Astrocyte (in vitro differentiated cells and primary cell): ENCODE results near the gene ITPRID1. TPM values are rescaled to one million over a fixed set of nuclear protein-coding genes. Genes with fewer than 3 reads are reported as not detected.

Source experiments
- DNase-seq: peaks from one replicate; pipeline ENCODE4 v3.0.0-alpha.2; 2010; ENCODE audit warnings: low read depth
- FAIRE-seq: peaks from 2 replicates; lab custom pipeline; 2011; peaks lifted over from hg19 to GRCh38; lab: Jason Lieb, UNC
- H2AFZ ChIP-seq: 2 replicates; pipeline ENCODE4 v1.6.0; 2012; ENCODE audit warnings: low read depth, low read length, inconsistent platforms
- H3K27ac ChIP-seq: 2 replicates; pipeline ENCODE4 v1.5.1; 2011; ENCODE audit warnings: low read depth, low read length, inconsistent platforms
- H3K27me3 ChIP-seq: 2 replicates; pipeline ENCODE4 v1.6.0; 2011; ENCODE audit warnings: low read length, inconsistent platforms; ENCODE audit not compliant: insufficient read depth
- H3K36me3 ChIP-seq: 2 replicates; pipeline ENCODE4 v1.5.1; 2011; ENCODE audit warnings: low read length, inconsistent platforms; ENCODE audit not compliant: insufficient read depth
- H3K4me1 ChIP-seq: 2 replicates; pipeline ENCODE4 v1.5.1; 2011; ENCODE audit warnings: low read length, inconsistent platforms; ENCODE audit not compliant: insufficient read depth
- H3K4me2 ChIP-seq: 2 replicates; pipeline ENCODE4 v1.6.0; 2012; ENCODE audit warnings: low read length, inconsistent platforms
- H3K4me3 ChIP-seq: 2 replicates; pipeline ENCODE4 v1.5.1; 2011; ENCODE audit warnings: low read depth, mild to moderate bottlenecking, low read length, inconsistent platforms; ENCODE audit not compliant: insufficient read depth
- H3K79me2 ChIP-seq: 2 replicates; pipeline ENCODE4 v1.6.0; 2012; ENCODE audit warnings: mild to moderate bottlenecking, low read length, inconsistent platforms; ENCODE audit not compliant: insufficient read depth
- H3K9ac ChIP-seq: 2 replicates; pipeline ENCODE4 v1.6.0; 2012; ENCODE audit warnings: mild to moderate bottlenecking, low read length, inconsistent platforms
- H3K9me3 ChIP-seq: 2 replicates; pipeline ENCODE4 v1.5.1; 2012; ENCODE audit warnings: low read depth, mild to moderate bottlenecking, low read length, inconsistent platforms; ENCODE audit not compliant: insufficient read depth
- H4K20me1 ChIP-seq: 2 replicates; pipeline ENCODE4 v1.6.0; 2012; ENCODE audit warnings: low read length, inconsistent platforms; ENCODE audit not compliant: insufficient read depth
- H3K27ac Mint-ChIP-seq: one replicate; pipeline ENCODE4 v1.8.0; 2021; ENCODE audit warnings: mild to moderate bottlenecking, mixed read lengths; ENCODE audit not compliant: unreplicated experiment
- H3K27me3 Mint-ChIP-seq: one replicate; pipeline ENCODE4 v1.8.0; 2021; ENCODE audit warnings: low read depth, mixed read lengths; ENCODE audit not compliant: unreplicated experiment
- H3K36me3 Mint-ChIP-seq: one replicate; pipeline ENCODE4 v1.8.0; 2021; ENCODE audit warnings: low read depth, mixed read lengths; ENCODE audit not compliant: unreplicated experiment
- H3K4me1 Mint-ChIP-seq: one replicate; pipeline ENCODE4 v1.8.0; 2021; ENCODE audit warnings: low read depth, mixed read lengths; ENCODE audit not compliant: unreplicated experiment
- H3K4me3 Mint-ChIP-seq: one replicate; pipeline ENCODE4 v1.8.0; 2021; ENCODE audit warnings: mild to moderate bottlenecking, moderate library complexity, mixed read lengths; ENCODE audit not compliant: unreplicated experiment
- H3K9me3 Mint-ChIP-seq: one replicate; pipeline ENCODE4 v1.8.0; 2021; ENCODE audit warnings: mild to moderate bottlenecking, mixed read lengths; ENCODE audit not compliant: unreplicated experiment
- EZH2 ChIP-seq: IDR thresholded peaks from 2 replicates; pipeline ENCODE4 v1.6.1; 2012; ENCODE audit warnings: mild to moderate bottlenecking, low read length, inconsistent platforms; ENCODE audit not compliant: insufficient read depth
- total RNA-seq: library from RNA; stranded (reverse); gene quantifications from 2 replicates; pipeline ENCODE4 v1.2.1, GENCODE V29; 2021
- TF ChIP-seq, protein P1 (sequence below): IDR thresholded peaks from 2 replicates; pipeline ENCODE4 v1.5.1; 2011; ENCODE audit warnings: low read depth, mild to moderate bottlenecking, inconsistent platforms, low read length, moderate library complexity; ENCODE audit not compliant: insufficient read depth

The ITPRID1 gene
- total RNA-seq, 1 donor from 2014 or later: not detected

GRCh38 chr7:31553661-31554081 lies 39.8 kb downstream of the ITPRID1 start:
- H3K9me3 Mint-ChIP-seq: no peaks in the 10 kb centered on the region
- H3K4me1 Mint-ChIP-seq: no peaks in the 10 kb centered on the region
- H3K9me3 ChIP-seq: no peaks in the 10 kb centered on the region
- H3K36me3 Mint-ChIP-seq: no peaks in the 10 kb centered on the region
- H2AFZ ChIP-seq: no peak overlapping the region
- no peaks in the 10 kb centered on the region for H3K36me3 ChIP-seq
- H3K4me2 ChIP-seq: no peak overlapping the region
- no peaks in the 10 kb centered on the region for H3K27me3 ChIP-seq
- H3K79me2 ChIP-seq: no peaks in the 10 kb centered on the region
- DNase-seq (no peak), FAIRE-seq (no peak)
- H3K4me3 ChIP-seq: no peak overlapping the region
- H3K4me1 ChIP-seq: no peaks in the 10 kb centered on the region
- no peak overlapping the region for H3K27ac ChIP-seq
- H3K27me3 Mint-ChIP-seq: no peaks in the 10 kb centered on the region
- no peak for TF ChIP-seq EZH2
- H4K20me1 ChIP-seq: no peaks in the 10 kb centered on the region
- no peak overlapping the region for H3K4me3 Mint-ChIP-seq
- no peak overlapping the region for H3K27ac Mint-ChIP-seq
- H3K9ac ChIP-seq: no peak overlapping the region

GRCh38 chr7:31562002-31562401 lies 48.1 kb downstream of the ITPRID1 start:
- Histone ChIP-seq H4K20me1 (no peaks in the 10 kb centered on the region), H2AFZ (no peak overlapping the region), H3K9ac (no peak overlapping the region), H3K4me2 (no peak overlapping the region), H3K27ac (no peak overlapping the region), H3K4me1 (no peaks in the 10 kb centered on the region), H3K27me3 (no peaks in the 10 kb centered on the region), H3K36me3 (no peaks in the 10 kb centered on the region), H3K4me3 (no peak overlapping the region), H3K79me2 (no peaks in the 10 kb centered on the region), H3K9me3 (no peaks in the 10 kb centered on the region)
- TF ChIP-seq, protein P1, sequence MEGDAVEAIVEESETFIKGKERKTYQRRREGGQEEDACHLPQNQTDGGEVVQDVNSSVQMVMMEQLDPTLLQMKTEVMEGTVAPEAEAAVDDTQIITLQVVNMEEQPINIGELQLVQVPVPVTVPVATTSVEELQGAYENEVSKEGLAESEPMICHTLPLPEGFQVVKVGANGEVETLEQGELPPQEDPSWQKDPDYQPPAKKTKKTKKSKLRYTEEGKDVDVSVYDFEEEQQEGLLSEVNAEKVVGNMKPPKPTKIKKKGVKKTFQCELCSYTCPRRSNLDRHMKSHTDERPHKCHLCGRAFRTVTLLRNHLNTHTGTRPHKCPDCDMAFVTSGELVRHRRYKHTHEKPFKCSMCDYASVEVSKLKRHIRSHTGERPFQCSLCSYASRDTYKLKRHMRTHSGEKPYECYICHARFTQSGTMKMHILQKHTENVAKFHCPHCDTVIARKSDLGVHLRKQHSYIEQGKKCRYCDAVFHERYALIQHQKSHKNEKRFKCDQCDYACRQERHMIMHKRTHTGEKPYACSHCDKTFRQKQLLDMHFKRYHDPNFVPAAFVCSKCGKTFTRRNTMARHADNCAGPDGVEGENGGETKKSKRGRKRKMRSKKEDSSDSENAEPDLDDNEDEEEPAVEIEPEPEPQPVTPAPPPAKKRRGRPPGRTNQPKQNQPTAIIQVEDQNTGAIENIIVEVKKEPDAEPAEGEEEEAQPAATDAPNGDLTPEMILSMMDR: no peak
- TF ChIP-seq EZH2: no peak
- Mint-ChIP-seq H3K4me3 (no peak overlapping the region), H3K36me3 (no peaks in the 10 kb centered on the region), H3K27ac (no peak overlapping the region), H3K4me1 (no peaks in the 10 kb centered on the region), H3K27me3 (peaks cover 6% of the 10 kb centered on the region), H3K9me3 (peaks cover 1% of the 10 kb centered on the region)
- FAIRE-seq (no peak), DNase-seq (no peak)

DNA sequence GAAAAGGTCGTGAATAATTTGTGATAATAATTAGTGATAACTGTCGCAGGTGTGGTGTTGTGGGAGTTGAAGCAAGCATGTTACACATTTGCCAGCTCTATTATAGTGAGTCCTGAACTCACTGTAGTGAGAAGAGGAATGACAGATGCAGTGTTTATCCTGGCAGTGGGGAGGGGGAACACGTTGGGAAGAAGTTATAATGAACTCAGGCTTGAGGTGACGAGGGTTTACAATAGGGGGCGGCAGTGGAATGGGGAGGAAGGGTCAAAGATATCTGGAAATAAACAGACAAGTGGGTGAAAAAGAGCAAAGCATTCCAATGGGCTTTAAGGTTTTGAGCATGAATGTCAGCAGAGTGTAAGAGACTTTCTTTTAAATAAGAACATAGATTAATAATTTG lies 49.6 kb downstream of the ITPRID1 start:
- Mint-ChIP-seq H3K36me3 (no peaks in the 10 kb centered on the region), H3K4me3 (no peak overlapping the region), H3K9me3 (peaks cover 1% of the 10 kb centered on the region), H3K27ac (no peak overlapping the region), H3K4me1 (no peaks in the 10 kb centered on the region), H3K27me3 (peaks cover 6% of the 10 kb centered on the region)
- H3K9me3 ChIP-seq: no peaks in the 10 kb centered on the region
- no peak overlapping the region for H3K4me2 ChIP-seq
- no peaks in the 10 kb centered on the region for H3K4me1 ChIP-seq
- H3K4me3 ChIP-seq: no peak overlapping the region
- no peak overlapping the region for H2AFZ ChIP-seq
- no peak for FAIRE-seq
- H3K27me3 ChIP-seq: no peaks in the 10 kb centered on the region
- no peak for TF ChIP-seq EZH2
- TF ChIP-seq, protein P1: no peak
- no peaks in the 10 kb centered on the region for H4K20me1 ChIP-seq
- no peak for DNase-seq
- no peak overlapping the region for H3K9ac ChIP-seq
- no peaks in the 10 kb centered on the region for H3K79me2 ChIP-seq
- no peak overlapping the region for H3K27ac ChIP-seq
- no peaks in the 10 kb centered on the region for H3K36me3 ChIP-seq
